Suppressor macrophage treated with lipopolysaccharide for 1 hour (primary cell): ENCODE measurements around the gene PCNX3.

ENCODE experiments used
- DNase-seq, 3 donors: peaks; one replicate each; pipeline ENCODE4 v3.0.0-alpha.2; 2020 to 2022

PCNX3 gene

GRCh38 chr11:65615229-65615949 is at the start of gene PCNX3:
Gene PCNX3, plus strand, starts transcription at chr11:65615776. Its CDS starts 536 bp downstream, at chr11:65616312.
- DNase-seq: peak; percentile 100

GRCh38 chr11:65569164-65569972 is 46.2 kb upstream of the PCNX3 start:
- DNase-seq: peak in 1 of 3 donors; percentile 52

- peak; percentile 99 for DNase-seq
Measured at GRCh38 chr11:65569973-65570918, 45.3 kb upstream of the PCNX3 start, which contains the start of gene ZNRD2. Gene ZNRD2, plus strand, starts transcription at chr11:65570477. Its CDS starts 15 bp downstream, at chr11:65570492.

GRCh38 chr11:65571420-65571819 is 44.2 kb upstream of the PCNX3 start:
- DNase-seq: no peak

- no peak for DNase-seq
Measured at GRCh38 chr11:65571940-65572339, 43.6 kb upstream of the PCNX3 start.

- DNase-seq: peak; percentile 90 to 95 (median 92)
Measured at GRCh38 chr11:65572356-65573051, 43.1 kb upstream of the PCNX3 start, which contains the start of gene FAM89B. Gene FAM89B, plus strand, starts transcription at chr11:65572538. Its CDS starts 132 bp downstream, at chr11:65572670.

GRCh38 chr11:65573391-65574079 is 42.0 kb upstream of the PCNX3 start:
- DNase-seq: no peak

GRCh38 chr11:65574109-65574810 is 41.3 kb upstream of the PCNX3 start:
- DNase-seq: peak; percentile 99 to 100 (median 99)

GRCh38 chr11:65574811-65575567 is 40.6 kb upstream of the PCNX3 start:
- DNase-seq: no peak

- peak; percentile 83 to 95 (median 85) for DNase-seq
Measured at GRCh38 chr11:65575568-65576231, 39.9 kb upstream of the PCNX3 start, which contains the start of gene EHBP1L1. Gene EHBP1L1, plus strand, starts transcription at chr11:65576053. Its CDS starts 250 bp downstream, at chr11:65576303.

- peak; percentile 62 to 74 (median 65) for DNase-seq
Measured at GRCh38 chr11:65576232-65576866, 39.2 kb upstream of the PCNX3 start.

- peak; percentile 96 to 98 (median 97) for DNase-seq
Measured at GRCh38 chr11:65576867-65577755, 38.5 kb upstream of the PCNX3 start.

- DNase-seq: no peak
Measured at GRCh38 chr11:65577756-65578109, 37.8 kb upstream of the PCNX3 start.

- DNase-seq: no peak
Measured at GRCh38 chr11:65578134-65578533, 37.4 kb upstream of the PCNX3 start.

- DNase-seq: no peak
Measured at GRCh38 chr11:65578667-65579066, 36.9 kb upstream of the PCNX3 start.

- DNase-seq: no peak
Measured at GRCh38 chr11:65579291-65579690, 36.3 kb upstream of the PCNX3 start.

GRCh38 chr11:65580031-65580692 is 35.4 kb upstream of the PCNX3 start:
- DNase-seq: no peak
